Activated effector memory CD4-positive, alpha-beta T cell treated with anti-CD3 and anti-CD28 coated beads, Interleukin-2, amount 50 U/mL, for 16 hours (primary cell): ENCODE data around the gene CACNA1C.
"Not testable (repeated sequence)": the region's sequence is repeated elsewhere in the genome, so short reads cannot be mapped to it uniquely, and the experiment has no call there.

ENCODE experiments used
- DNase-seq: peaks from one replicate; pipeline ENCODE4 v3.0.0-alpha.2; 2020

Gene CACNA1C

GRCh38 chr12:2735432-2735831 lies 682.6 kb downstream of the CACNA1C start:
- DNase-seq: no peak

- no peak for DNase-seq
Observed at GRCh38 chr12:2737656-2738241, 685.0 kb downstream of the CACNA1C start.

GRCh38 chr12:2739069-2739468 lies 686.3 kb downstream of the CACNA1C start:
- no peak for DNase-seq

GRCh38 chr12:2739832-2740641 lies 687.2 kb downstream of the CACNA1C start:
- no peak for DNase-seq

GRCh38 chr12:2742037-2742436 lies 689.2 kb downstream of the CACNA1C start:
- not testable (repeated sequence) for DNase-seq

GRCh38 chr12:2743478-2743877 lies 690.7 kb downstream of the CACNA1C start:
- DNase-seq: no peak

GRCh38 chr12:2745655-2746054 lies 692.9 kb downstream of the CACNA1C start:
- DNase-seq: no peak
